HG02642 (cell line): ENCODE results near the gene ZNF599.

Source experiments
- ATAC-seq: cut with Tn5 transposase; IDR thresholded peaks from one replicate; pipeline ENCODE4 v1.9.1; 2021; ENCODE audit warnings: mild to moderate bottlenecking; ENCODE audit not compliant: unreplicated experiment, poor library complexity

Gene ZNF599

GRCh38 chr19:34757441-34757840 is 15.6 kb downstream of the ZNF599 start:
- ATAC-seq, result no peak

- no peak for ATAC-seq
These were observed 27.9 kb downstream of the ZNF599 start for GRCh38 chr19:34744896-34745690.

- ATAC-seq, result no peak
These were observed 38.4 kb downstream of the ZNF599 start for GRCh38 chr19:34734537-34735103.

GRCh38 chr19:34733746-34734536 is 39.1 kb downstream of the ZNF599 start, which contains the start of gene ZNF181:
ZNF181 (plus strand) TSS chr19:34734243; CDS start chr19:34735038, 795 bp downstream.
- peak; percentile 84 for ATAC-seq

DNA sequence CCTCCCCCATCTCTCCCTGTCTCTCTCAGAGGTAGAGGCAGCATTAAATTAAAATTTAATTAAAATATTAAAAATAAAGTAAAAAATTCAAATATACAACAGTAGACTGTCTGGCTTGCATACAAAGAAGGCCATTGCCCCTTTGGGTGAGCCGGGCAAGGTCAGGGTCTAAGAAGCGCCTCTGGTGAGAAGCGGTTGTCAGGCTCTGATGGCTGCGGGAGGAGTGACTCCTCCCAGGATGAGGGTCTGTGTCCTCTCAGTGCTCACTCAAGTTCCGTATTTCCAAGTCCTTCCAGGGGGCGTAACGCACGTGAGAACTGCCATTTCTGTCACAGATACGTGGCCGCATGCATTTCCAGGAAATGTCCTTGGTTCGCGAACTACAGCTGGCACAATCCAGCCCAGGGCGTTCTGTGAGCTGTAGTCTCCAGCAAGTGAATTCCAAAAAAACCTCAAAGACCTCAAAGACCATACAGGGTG is 39.7 kb downstream of the ZNF599 start:
- ATAC-seq, result peak; percentile 3

DNA sequence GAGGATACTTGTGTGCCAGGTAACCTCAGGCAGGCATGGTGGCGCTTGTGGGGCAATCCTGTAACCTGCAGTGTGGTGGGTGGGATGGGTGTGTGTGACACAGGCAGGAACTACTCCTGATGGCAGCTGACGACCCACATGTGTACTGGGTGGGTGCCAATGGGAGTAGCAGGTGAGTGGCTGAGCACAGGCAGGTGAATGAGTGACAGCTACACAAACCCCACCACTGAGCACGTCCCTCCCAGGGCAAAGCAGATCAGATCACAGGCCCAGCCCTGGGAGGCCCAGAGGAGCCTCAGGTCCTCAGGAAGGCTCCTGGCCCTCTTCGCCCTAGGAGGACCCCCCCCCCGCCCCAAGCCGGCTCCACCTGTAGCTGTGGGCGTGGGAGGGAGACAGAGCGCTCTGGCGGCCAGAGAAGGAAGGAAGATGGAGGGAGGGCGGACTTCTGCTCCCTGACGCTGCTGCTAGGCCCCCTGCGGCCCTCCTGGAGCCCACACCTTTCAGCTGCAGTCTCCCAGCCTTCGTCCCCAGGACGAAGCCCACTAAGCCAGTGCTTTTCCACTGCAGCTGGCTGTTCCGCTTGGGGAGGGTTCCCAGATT is 40.3 kb downstream of the ZNF599 start:
- no peak for ATAC-seq

GRCh38 chr19:34731964-34732363 is 41.1 kb downstream of the ZNF599 start:
- ATAC-seq, result no peak

- ATAC-seq, result no peak
These were observed 41.8 kb downstream of the ZNF599 start for GRCh38 chr19:34731019-34731829.

- ATAC-seq, result no peak
These were observed 47.6 kb downstream of the ZNF599 start for GRCh38 chr19:34725400-34725799.

- ATAC-seq, result no peak
These were observed 50.7 kb downstream of the ZNF599 start for GRCh38 chr19:34722353-34722752.

DNA sequence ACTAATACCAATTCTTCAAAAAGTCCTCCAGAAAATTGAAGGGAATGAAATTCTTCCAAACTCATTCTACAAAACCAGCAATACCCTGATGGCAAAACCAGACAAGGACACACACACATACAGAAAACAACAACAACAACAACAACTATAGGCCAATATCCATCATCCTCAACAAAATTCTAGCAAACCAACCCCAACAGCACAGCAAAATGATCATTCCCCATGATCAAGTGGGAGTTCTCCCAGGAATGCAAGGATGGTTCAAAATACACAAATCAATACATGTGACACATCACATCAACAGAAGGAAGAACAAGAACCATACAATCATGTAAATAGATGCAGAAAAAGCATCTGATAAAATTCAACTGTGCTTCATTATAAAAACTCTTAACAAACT is 57.7 kb downstream of the ZNF599 start:
- ATAC-seq, result no peak

GRCh38 chr19:34713262-34713637 is 59.8 kb downstream of the ZNF599 start:
- ATAC-seq, result no peak

DNA sequence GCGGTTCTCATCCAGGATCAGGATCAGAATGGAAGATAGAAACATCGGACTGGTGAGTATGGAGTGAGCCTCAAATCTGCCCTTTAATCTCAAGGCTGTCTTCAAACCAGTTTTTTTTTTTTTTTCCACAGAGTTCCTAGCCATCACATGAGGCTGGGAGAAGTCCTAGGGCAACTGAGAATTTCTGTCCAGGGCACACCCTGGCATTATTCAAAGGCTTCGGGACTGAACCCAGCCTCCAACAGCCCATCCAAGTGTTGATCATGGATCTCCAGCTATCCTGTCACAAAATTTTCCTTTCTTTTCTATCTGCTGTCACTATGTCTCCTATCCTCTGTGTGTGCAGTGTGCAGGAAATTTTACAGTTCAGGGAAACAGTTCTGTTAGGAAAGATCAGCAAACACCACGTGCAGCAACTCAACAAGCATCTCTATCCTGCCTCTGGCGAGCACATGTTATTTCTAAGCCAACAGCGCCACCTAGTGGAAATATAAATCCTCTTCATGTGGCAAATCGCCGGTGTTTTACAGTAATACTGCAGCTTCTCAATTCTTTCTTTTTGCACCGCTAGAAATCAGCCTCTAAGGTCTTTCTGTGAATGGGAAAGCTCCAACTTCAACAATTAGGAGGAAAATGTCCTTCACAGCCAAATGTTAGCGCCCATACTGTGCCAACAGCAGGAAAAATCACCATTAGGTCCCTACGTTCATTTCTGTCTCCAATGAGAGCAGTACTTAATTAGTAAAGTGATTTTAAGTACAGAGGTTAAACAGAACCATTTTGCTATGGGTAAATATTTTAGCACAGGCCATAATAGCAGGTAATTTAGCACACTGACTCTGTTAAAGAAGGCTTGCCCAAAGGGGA is 60.4 kb downstream of the ZNF599 start:
- no peak for ATAC-seq

- no peak for ATAC-seq
These were observed 61.1 kb downstream of the ZNF599 start for GRCh38 chr19:34711890-34712289.
